G401 (cell line): ENCODE measurements around the gene ARHGEF16. TPM values are rescaled to one million over a fixed set of nuclear protein-coding genes. Genes with fewer than 3 reads are reported as not detected.

ENCODE experiments used
- DNase-seq: peaks from one replicate; pipeline ENCODE4 v3.0.0-alpha.2; 2015; ENCODE audit warnings: low spot score
- in situ Hi-C: cut with HindIII; loops from 2 replicates; pipeline ENCODE4 v1.10.0; 2016; ENCODE audit warnings: low sequenced_read_pairs, mixed read lengths
- total RNA-seq: library from RNA; depleted of rRNA; stranded (reverse); fragments of >200 nt; shearing (Covaris generic); gene quantifications from 2 replicates; pipeline ENCODE4 v1.2.3, GENCODE V29; 2014

ARHGEF16 gene
- total RNA-seq, 1 experiment from 2014 or later, result 16.0 TPM

- in situ Hi-C loops, result no loop called here
- DNase-seq, result no peak
Measured at GRCh38 chr1:3452866-3453175, 1.6 kb upstream of the ARHGEF16 start.

DNA sequence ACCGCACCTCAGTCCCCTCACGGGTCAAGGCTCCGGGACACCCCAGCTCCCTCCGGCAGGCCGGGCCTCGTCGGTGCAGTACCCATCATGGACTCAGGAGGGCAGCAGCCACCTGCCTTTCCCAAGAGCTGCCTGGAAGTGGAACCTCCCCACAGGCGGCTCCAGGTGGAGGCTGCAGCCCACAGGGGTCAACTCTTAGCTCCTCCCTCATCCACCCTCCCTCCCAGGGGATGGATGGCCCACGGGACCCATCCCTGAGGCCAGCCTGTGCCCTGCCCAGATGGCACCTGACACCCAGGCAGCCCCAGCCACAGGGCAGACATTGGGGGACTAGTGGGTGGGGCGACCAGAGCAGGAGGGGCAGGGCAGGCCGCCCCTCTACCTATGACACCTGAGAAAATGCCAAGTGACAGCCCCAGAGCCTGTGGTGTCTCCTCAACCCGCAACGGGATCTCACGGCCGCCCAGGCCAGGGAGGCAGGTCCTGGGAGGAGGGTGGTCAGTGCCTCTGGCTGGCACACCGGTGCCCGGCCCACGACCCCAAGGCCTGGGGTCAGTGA lies 1.2 kb upstream of the ARHGEF16 start:
- DNase-seq, result peak; percentile 68
- in situ Hi-C loops, result no loop called here

GRCh38 chr1:3454811-3455618 lies 550 bp downstream of the ARHGEF16 start:
- DNase-seq, result peak; percentile 8
- in situ Hi-C loops, result no loop called here

DNA sequence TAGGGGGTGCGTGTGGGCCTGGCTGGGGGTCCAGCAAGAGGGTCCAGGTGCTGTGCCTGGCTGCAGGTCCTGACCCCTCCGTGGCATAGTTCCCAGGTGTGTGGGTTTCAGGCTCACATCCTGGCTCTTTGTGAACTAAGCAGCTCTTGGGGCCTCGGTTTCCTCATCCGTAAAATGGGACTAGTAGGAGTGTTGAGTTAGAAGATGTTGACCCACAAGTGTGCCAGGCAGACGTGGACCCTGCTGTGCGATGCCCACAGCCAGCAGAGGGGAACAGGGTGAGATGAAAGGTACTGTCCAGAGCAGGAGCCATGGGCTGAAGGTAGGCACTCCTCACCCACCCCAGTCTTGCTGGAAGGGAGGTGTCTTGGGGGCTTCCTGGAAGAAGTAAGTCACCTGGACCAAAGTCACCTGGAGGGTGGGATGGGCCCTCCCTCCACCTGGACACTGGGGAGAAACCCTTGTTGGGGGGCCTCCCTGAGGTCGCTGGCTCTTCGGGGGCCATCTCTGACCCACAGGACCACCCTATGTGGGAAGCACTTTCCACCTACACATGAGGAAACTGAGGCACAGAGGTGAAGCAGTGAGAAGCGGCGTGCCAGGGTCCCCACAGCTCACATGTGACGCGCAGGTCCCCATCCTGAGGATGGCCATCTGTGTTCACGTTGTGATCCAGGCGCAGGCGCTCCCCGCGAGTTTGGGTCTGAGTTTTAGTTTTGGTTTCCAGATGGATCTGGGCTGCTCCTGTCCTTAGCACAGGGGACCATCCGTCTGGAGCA lies 1.4 kb downstream of the ARHGEF16 start:
- DNase-seq, result no peak
- in situ Hi-C loops, result no loop called here

- in situ Hi-C loops, result no loop called here
- no peak for DNase-seq
Measured at GRCh38 chr1:3456449-3456963, 2.0 kb downstream of the ARHGEF16 start.

GRCh38 chr1:3456964-3457909 lies 2.8 kb downstream of the ARHGEF16 start:
- in situ Hi-C loops, result no loop called here
- no peak for DNase-seq

DNA sequence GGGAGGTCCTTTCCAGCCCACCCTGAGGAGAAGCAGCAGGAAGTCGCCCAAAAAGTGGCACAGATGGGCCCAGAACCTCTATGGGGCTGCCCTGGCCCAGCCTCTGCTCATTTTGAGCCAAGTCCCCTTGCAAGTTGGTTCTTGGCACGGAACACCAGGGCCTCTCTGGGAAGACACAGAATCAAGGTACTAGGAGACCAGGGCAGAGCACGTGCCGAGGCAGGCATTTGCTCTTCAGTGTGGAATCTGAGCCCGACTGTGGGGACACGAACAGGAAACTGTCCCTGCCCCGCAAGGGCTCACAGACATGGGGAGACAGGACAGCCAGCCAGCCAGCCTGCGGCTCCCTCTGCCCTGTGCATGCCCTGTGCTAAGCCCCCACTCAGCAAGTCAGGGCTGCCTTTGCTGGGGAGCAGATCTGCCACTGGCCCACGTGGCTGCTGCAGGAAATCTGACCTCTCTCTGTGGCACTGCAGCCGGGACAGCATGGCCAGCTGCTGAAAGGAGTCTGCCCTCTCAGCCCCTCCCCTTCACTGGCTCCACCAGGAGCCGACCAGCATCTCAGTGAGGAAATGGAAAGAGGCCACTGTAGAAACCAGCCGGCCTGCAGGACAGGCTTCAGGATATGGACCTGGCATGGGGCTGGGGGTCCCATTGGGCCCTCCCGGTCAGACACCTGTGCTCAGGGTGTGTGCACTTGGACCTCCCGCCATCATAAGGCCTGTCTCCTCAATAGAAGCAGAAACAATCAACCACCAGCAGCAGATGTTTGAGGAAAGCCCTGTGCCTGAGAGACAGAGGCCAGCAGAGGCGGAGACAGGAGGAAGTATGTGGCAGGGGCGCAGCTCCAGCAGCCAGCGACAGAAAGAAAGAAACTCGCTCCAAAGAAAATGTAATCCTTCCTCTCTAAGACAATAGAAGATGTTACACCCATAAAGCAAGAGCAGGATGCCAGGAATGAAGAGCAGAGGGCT lies 3.7 kb downstream of the ARHGEF16 start:
- in situ Hi-C loops, result no loop called here

DNA sequence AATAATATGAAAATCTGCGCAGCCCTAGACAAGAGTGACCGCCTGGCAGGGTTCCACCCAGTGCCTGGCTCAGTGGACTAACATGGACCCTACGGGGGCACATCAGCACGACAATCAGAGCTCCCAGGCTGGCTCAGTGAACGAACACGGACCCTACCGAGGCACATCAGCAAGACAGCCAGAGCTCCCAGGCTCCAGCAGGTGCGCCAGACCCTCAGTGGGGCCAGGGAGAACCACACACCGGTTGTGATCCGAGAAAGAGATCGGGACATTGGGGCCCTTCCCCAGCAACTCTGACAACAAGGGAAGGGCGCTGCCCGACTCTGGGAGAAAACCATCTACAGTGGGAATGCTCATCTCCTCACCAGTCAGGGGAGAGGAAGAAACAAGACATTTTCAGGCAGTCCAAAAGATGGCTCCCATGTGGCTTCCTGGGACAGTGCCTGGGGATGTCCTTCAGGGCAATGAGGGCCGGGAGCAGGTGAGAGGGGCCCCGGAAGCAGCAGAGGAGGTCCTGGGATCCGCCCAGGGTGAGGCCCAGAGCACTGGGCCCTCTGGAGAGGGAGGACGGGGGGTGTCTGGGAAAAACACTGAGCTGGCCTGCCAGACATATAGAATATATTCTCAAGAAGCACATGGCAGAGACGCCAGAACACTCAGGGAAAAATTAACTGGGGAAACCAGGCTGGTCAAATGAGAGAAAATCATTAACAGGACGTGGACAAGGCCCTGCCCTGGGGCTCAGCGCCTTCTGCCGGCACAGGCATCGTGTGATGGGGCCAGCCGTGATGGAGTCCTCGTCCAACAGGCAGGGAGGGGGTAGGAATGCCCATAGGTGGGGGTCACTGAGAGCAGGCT lies 4.8 kb downstream of the ARHGEF16 start:
- in situ Hi-C loops, result no loop called here
- DNase-seq, result no peak

More for the DNA sequence above, 3.7 kb downstream of the ARHGEF16 start:
- DNase-seq, result no peak

DNA sequence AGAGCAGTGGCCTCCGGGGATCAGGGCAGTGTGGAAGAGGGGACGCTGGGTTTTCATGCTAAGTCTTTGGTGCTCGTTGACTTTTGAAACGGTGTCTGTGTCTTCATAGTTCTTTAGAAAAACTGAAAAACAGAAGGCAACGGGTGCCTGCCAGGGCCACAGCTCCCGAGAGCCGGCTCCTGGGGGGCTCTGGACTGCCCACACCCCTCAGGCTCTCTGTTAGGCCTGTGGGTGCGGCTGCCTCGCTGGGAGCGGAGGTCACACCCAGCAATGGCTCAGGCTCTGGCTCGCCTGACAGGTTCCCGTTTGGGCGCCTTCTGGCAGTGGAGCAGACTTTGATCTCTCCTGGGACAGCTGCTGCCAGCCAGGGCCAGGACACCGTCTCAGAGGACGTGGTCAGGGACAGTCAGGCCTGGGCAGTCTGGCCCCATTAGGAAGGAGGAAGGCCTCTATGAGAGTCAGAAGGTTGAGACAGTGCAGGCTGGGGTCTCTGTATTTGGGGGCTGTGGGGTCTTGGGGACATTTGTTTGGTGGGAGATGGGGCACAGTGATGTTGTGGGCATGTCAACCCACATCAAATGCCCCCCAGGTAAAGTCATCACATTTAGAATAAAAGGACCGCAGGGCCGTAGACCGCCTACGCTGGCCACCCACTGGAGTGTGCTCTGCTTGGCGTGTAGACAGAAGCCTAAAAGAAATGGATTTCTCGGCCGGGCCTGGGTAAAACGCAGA lies 5.6 kb downstream of the ARHGEF16 start:
- DNase-seq, result no peak
- in situ Hi-C loops, result no loop called here

- DNase-seq, result no peak
- in situ Hi-C loops, result no loop called here
Measured at GRCh38 chr1:3460672-3461131, 6.2 kb downstream of the ARHGEF16 start.

DNA sequence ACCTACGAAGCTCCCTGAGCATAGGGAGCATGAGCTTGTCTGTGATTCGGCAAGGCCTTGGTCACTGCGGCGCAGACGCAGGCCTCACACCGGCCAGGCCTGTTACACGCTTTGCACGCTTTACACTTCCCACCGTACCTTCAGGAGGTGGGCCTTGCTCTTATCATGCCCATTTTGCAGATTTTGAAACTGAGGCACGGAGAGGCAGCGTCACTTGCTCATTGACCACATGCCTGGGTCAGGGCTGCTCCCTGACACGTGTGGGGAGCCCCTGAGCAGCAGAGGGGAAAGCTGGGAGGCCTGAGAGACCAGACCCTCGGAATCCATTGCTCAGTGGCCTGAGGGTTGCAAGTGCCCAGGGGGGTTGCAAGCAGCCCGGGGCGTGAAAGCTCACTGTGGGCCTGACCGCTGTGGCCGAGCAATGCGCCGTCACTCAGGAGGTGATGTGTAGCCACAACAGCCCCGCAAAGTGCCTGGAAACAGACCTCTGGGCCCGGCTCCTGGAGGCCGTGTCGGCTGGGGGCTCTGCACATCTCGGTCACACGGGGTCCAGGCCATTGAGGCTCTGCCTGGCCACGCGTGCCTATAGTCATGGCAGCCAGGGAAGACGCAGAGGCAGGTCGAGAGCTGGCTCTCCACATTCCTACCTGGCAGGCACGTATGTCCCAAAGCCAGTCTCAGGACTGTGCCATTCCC lies 6.9 kb downstream of the ARHGEF16 start:
- DNase-seq, result no peak
- in situ Hi-C loops, result no loop called here

DNA sequence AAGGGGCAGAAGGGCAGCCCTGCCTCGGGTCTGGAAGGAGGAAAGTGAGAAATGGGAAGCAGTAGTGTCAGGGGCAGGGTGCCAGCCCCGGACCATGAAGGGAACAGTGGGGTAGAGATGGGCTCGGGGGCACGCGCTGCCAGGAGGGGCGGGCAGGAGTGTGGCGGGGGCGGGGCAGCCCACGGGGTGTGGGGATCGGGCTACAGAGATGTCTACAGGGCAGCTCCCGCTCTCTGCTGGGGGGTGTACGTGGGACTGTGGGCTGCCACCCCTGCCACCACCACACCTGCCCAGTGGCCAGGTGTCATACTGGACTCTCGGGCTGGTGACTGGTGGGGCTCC lies 7.4 kb downstream of the ARHGEF16 start:
- in situ Hi-C loops, result no loop called here
- DNase-seq, result no peak

GRCh38 chr1:3462356-3463012 lies 8.0 kb downstream of the ARHGEF16 start:
- DNase-seq, result no peak
- in situ Hi-C loops, result no loop called here

DNA sequence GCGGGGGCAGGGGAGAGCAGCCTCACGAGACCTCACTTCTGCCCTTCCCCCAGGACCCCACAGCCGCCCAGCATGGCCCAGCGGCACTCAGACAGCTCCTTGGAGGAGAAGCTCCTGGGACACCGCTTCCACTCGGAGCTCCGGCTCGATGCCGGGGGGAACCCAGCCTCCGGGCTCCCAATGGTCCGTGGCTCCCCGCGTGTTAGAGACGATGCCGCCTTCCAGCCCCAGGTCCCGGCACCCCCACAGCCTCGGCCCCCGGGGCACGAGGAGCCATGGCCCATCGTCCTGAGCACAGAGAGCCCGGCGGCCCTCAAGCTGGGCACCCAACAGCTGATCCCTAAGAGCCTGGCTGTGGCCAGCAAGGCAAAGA lies 8.5 kb downstream of the ARHGEF16 start:
- DNase-seq, result no peak
- in situ Hi-C loops, result no loop called here

DNA sequence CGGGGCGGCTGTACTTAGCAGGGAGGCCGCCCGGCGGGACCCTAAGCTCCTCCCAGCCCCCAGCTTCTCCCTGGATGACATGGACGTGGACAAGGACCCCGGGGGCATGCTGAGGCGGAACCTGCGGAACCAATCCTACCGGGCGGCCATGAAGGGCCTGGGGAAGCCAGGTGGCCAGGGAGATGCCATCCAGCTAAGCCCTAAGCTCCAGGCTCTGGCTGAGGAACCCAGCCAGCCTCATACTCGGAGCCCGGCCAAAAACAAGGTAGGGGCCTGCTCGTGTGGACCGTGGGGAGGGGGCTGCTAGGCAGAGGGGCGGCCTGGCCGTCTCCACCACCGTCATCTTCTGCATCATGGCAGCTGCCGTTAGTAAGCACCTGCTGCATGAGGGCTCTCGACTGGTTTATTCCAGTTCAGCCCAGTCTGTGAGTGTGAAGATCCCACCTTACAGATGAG lies 9.0 kb downstream of the ARHGEF16 start:
- DNase-seq, result no peak
- in situ Hi-C loops, result no loop called here
